ENCODE results near the gene E2F4.

The E2F4 gene

DNA sequence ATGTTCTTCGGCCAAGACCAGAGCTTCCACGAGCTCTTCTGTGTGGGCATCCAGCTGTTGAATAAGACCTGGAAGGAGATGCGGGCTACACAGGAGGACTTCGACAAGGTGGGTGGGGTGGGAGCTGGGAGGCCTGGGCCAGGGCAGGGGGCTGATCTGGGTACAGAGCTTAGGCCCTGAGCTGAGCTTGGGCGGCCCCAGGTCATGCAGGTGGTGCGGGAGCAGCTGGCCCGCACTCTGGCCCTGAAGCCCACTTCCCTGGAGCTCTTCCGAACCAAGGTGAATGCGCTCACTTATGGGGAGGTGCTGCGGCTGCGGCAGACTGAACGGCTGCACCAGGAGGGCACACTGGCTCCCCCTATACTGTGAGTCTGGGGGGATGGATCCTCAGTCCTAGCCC is 10.5 kb downstream of the E2F4 start:
- in situ Hi-C loops (cut with MboI; ENCODE audit: low pct_unique_long_range_greater_than_20kb, low sequenced_read_pairs, unreplicated experiment): no loop called here
- DNase-seq (ENCODE audit: low spot score): no peak

DNA sequence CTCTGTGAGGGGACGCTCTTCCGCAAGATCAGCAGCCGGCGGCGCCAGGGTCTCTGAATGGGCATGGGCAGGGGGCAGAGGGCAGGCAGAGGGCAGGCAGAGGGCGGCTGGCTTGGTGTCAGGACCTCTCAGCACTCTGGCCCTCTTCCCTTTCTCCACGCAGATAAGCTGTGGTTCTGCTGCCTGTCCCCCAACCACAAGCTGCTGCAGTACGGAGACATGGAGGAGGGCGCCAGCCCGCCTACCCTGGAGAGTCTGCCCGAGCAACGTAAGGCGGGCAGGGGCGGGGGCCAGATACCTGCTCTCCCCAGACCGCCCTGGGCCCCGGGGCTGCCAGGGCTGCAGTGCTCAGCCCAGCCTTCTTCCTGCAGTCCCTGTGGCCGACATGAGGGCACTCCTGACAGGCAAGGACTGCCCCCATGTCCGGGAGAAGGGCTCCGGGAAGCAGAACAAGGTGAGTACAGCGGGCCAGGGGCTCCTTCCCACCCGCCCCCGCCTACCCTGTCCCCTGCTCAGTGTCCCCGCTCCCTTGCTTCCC is 11.1 kb downstream of the E2F4 start:
- in situ Hi-C loops (cut with MboI; ENCODE audit: low pct_unique_long_range_greater_than_20kb, low sequenced_read_pairs, unreplicated experiment): no loop called here
- no peak for DNase-seq (ENCODE audit: low spot score)
- TF ChIP-seq, protein P1, sequence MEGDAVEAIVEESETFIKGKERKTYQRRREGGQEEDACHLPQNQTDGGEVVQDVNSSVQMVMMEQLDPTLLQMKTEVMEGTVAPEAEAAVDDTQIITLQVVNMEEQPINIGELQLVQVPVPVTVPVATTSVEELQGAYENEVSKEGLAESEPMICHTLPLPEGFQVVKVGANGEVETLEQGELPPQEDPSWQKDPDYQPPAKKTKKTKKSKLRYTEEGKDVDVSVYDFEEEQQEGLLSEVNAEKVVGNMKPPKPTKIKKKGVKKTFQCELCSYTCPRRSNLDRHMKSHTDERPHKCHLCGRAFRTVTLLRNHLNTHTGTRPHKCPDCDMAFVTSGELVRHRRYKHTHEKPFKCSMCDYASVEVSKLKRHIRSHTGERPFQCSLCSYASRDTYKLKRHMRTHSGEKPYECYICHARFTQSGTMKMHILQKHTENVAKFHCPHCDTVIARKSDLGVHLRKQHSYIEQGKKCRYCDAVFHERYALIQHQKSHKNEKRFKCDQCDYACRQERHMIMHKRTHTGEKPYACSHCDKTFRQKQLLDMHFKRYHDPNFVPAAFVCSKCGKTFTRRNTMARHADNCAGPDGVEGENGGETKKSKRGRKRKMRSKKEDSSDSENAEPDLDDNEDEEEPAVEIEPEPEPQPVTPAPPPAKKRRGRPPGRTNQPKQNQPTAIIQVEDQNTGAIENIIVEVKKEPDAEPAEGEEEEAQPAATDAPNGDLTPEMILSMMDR (IDR thresholded peaks at IDR 0.05; ENCODE audit: extremely low read depth, insufficient read depth, missing control alignments): no peak

More for the DNA sequence above, 10.5 kb downstream of the E2F4 start:
- TF ChIP-seq, protein P1 (IDR thresholded peaks at IDR 0.05; ENCODE audit: extremely low read depth, insufficient read depth, missing control alignments): no peak

DNA sequence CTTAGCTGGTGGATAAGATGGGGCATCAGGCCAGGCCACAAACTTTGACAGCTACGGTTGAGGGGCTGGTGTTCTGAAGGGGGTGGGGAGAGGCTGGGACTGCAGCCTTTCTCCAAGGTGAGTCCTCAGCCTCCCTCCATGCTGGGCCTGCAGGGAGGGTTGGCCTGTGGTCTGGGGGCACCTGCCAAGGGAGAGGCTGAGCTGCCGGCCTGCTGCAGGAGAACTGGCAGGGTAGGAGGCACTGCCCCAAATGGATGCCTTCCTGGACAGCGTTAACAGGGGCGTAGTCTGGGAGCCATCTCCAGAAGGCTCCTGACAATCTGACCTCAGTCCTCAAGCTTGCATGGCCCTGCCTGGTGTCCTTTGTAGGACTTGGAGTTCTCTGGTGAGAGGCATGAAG is 12.1 kb downstream of the E2F4 start:
- TF ChIP-seq, protein P1 (IDR thresholded peaks at IDR 0.05; ENCODE audit: extremely low read depth, insufficient read depth, missing control alignments): no peak
- in situ Hi-C loops (cut with MboI; ENCODE audit: low pct_unique_long_range_greater_than_20kb, low sequenced_read_pairs, unreplicated experiment): no loop called here

DNA sequence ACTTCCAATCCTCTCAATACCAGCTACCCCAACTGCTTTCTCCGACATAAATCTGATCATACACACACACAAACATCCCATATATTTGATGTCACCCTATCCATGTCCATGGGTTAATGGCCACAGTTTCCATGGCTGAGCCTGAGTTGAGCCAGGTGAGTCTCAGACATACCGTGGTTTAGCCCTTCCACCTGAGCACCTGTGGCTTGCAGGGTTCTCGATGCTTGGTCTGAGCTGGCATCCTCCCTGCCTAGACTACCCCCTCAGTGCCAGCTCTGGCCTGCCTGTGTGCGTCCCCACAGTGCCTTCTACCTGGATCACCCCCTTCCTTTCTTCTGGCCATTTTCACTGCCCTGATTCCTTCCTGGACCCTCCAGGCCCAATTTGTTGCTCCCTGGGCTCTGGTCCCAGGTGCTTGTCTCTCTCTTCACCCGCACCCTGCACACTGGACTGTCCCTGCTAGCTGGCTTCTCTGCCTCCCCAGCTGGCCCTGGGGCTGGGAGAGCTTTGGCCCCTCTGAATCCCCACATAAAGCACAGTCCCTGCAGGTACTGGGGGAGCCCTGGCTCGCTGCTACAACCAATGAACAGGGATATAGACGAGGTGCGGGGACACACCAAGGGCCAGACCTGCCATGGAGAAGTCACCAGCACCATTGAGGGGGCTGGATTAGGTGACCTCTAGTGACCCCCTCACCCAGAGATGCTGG is 14.3 kb downstream of the E2F4 start:
- TF ChIP-seq, protein P1 (IDR thresholded peaks at IDR 0.05; ENCODE audit: extremely low read depth, insufficient read depth, missing control alignments): no peak
- no peak for DNase-seq (ENCODE audit: low spot score)
- in situ Hi-C loops (cut with MboI; ENCODE audit: low pct_unique_long_range_greater_than_20kb, low sequenced_read_pairs, unreplicated experiment): no loop called here

More for the DNA sequence above, 12.1 kb downstream of the E2F4 start:
- no peak for DNase-seq (ENCODE audit: low spot score)

DNA sequence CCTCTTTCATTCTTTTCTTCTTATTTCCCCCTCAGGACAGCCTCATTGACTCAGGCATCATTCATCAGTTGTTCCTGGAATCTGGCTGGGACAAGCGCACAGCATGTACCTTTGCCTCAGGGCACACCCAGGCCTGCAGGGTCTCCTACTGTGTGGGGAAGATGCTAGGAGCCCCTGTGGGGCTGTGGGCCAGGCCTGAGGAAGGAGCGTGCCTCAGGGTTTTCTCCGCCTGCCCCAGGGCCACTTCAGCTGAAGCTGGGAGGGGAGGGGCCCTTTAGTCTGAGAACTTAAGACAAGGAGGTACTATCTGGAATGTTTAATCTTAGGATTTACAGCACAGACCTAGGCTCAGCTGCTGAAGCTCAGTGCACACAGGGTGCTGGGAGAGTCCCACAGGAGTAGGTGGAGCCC is 14.9 kb downstream of the E2F4 start:
- in situ Hi-C loops (cut with MboI; ENCODE audit: low pct_unique_long_range_greater_than_20kb, low sequenced_read_pairs, unreplicated experiment): no loop called here
- TF ChIP-seq, protein P1 (IDR thresholded peaks at IDR 0.05; ENCODE audit: extremely low read depth, insufficient read depth, missing control alignments): no peak
- DNase-seq (ENCODE audit: low spot score): no peak

DNA sequence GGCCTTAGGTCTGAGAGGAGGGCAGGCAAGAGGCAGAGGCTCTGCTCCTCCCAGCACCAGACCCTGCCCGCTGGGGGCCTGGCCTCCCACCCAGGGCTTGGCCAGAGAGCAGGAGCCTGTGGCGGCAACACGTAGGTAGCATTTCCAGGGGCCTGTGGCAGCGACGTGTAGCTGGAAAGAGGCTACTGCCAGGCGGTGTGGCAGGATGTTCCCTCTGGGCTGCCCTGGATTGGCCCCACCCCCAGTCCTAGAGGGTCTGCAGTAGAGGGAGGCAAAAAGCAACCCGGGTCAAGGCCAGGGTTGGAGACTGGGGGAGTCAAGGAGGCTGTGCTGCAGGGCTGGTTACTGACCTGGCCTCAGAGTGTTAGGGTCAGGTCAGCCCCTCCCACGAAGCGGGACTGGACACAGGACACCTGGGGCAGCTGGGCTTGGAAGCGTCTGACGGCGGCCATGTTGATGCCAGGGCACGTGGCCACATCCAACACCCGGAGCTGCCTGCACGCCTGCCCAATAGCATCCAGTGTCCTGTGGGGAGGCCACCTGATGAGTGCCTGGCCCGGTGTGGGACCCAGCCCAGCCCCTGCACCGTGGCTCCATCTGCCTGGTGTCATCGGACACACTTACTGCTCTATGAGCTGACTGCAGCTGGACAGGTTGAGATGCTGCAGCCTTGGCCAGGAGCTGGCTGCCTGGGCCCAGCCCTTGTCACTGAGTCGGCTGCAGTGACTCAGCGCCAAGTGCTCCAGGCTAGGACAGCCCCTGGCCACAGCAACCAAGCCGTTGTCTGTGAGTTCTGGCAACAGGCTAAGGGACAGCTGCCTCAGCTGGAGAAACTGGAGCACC is 15.5 kb downstream of the E2F4 start:
- TF ChIP-seq, protein P1 (IDR thresholded peaks at IDR 0.05; ENCODE audit: extremely low read depth, insufficient read depth, missing control alignments): no peak
- in situ Hi-C loops (cut with MboI; ENCODE audit: low pct_unique_long_range_greater_than_20kb, low sequenced_read_pairs, unreplicated experiment): no loop called here
- DNase-seq (ENCODE audit: low spot score): no peak

Measured in GM13977 (cell line).